Measurements from ENCODE around the gene LMNB1.
"Not testable (repeated sequence)": the region's sequence is repeated elsewhere in the genome, so short reads cannot be mapped to it uniquely, and the experiment has no call there.

The LMNB1 gene

DNA sequence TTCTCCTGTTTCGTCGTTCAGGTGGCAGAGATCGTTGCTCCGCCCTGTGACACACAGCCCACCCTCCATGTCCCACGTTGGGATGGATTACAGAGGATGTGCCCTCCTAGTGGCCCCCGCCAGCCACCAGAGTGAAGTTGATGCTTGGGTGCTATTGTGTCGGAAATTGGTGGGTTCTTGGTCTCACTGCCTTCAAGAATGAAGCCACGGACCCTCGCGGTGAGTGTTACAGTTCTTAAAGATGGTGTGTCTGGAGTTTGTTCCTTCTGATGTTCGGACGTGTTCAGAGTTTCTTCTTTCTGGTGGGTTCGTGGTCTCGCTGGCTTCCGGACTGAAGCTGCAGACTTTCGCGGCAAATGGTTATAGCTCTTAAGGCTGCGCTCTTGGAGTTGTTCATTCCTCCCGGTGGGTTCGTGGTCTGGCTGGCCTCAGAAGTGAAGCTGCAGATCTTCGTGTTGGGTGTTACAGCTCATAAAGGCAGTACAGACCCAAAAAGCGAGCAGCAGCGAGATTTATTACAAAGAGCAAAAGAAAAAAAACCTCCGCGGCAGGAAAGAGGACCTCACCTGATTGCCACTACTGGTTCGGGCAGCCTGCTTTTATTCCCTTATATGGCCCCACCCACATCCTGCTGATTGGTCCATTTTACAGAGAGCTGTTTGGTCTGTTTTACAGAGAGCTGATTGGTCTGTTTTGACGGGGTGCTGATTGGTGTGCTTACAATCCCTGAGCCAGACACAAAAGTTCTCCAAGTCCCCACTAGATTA lies 76.8 kb downstream of the LMNB1 start:
- peak overlapping the region; percentile 34 to 70 for H3K27ac Mint-ChIP-seq

DNA sequence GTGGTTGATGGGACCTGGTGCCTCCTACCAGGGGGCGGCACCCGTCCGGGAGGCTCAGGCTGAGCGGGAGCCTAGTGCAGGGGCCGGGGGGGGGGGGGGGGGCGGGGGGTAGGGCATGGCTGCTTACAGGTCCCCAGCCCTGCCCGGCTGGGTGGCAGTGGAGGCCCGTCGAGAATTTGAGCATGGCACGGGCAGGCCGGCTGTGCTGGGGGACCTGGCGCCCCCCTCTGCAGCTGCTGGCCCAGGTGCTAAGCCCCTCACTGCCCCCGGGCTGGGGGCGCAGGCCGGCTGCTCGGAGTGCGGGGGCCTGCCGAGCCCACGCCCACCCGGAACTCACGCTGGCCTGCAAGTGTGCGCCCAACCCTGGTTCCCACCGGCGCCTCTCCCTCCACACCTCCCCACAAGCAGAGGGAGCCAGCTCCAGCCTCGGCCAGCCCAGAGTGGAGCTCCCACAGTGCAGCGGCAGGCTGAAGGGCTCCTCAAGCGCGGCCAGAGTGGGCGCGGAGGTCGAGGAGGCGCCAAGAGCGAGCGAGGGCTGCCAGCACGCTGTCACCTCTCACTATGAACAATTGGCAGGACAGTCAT lies 77.7 kb downstream of the LMNB1 start:
- DNase-seq (no peak), ATAC-seq (peak; percentile 34)
- H3K27ac Mint-ChIP-seq, result no peak overlapping the region
- H3K4me1 Mint-ChIP-seq, result peaks cover 44% of the 10 kb centered on the region
- no peaks in the 10 kb centered on the region for H3K9me3 Mint-ChIP-seq
- H3K27me3 Mint-ChIP-seq, result no peaks in the 10 kb centered on the region
- H3K4me3 Mint-ChIP-seq, result peak overlapping the region; percentile 1 to 10

More for the DNA sequence above, 76.8 kb downstream of the LMNB1 start:
- not testable (repeated sequence) for H3K9me3 Mint-ChIP-seq, H3K27me3 Mint-ChIP-seq
- peak; percentile 67 for ATAC-seq
- DNase-seq, result peak; percentile 17 to 60
- peak overlapping the region; percentile 79 to 80 for H3K4me3 Mint-ChIP-seq
- peaks cover 44% of the 10 kb centered on the region for H3K4me1 Mint-ChIP-seq

DNA sequence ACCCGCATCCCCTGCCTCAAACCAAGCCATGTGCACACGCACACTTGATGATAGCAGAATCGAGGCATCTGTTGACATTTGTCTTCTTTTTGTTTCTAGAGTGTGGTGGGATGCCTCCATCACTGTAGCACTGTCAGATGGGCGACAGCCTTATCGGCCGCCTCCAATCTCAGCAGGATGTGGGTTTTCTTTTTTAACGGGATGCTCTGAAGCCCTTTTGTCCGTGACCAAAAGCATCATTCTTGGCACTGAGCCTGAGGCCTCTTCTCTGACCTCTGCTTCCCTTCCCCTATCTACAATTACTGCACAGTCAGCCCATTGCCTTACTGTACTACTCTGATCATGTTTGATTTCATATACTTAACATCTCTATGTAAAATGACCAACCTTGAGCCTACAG lies 78.3 kb downstream of the LMNB1 start:
- Mint-ChIP-seq H3K4me1 (peaks cover 44% of the 10 kb centered on the region), H3K4me3 (peak overlapping the region; percentile 1 to 10), H3K27me3 (no peaks in the 10 kb centered on the region), H3K27ac (no peak overlapping the region), H3K9me3 (no peaks in the 10 kb centered on the region)
- no peak for DNase-seq
- ATAC-seq, result no peak

DNA sequence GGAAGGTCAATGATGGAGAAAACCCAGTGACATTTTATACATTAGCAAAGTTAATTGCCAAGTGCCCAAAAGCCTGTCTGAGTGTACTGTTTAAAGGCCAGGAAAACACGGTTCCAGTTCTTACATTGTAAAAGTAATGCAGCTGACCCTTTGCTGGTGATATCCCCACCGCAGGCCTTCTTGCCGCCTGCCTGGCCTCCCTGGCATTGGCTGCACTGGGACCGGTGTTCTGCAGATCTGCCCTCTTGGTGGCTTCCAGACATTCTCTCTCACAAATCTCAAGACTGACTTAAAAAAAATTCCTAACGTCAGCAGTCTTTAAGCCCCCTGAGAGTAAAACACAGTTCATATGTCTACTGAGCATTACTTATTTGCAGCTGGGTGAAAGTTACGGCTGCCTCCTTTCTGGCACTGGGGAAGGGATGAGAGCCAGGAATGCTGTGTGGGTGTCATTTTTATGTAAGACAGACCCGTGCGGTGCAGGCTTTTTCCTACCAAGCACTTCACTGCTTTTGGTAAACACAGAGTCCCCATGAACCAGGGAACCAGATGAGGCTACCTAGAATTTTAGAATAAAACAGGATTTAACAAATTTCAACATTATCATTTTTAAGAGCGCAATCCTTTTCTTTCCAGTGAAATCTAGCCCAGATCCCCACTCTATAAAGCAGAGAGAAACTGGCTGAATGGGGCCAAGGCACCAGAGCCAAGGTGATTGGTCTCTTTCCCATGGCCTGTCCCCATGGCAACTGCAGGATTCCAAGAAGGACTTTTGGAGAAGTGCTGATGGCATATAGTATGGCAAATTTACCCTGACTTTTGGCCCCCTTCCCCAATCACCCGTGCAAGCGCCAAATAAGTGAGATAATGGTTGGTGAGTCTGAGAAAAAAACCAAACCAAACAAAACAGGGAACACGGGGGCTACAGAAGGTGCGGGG lies 80.8 kb downstream of the LMNB1 start:
- Mint-ChIP-seq H3K27me3 (no peaks in the 10 kb centered on the region), H3K27ac (no peak overlapping the region), H3K9me3 (no peaks in the 10 kb centered on the region), H3K4me3 (no peak overlapping the region), H3K4me1 (peaks cover 24% of the 10 kb centered on the region)
- DNase-seq (no peak), ATAC-seq (no peak)

DNA sequence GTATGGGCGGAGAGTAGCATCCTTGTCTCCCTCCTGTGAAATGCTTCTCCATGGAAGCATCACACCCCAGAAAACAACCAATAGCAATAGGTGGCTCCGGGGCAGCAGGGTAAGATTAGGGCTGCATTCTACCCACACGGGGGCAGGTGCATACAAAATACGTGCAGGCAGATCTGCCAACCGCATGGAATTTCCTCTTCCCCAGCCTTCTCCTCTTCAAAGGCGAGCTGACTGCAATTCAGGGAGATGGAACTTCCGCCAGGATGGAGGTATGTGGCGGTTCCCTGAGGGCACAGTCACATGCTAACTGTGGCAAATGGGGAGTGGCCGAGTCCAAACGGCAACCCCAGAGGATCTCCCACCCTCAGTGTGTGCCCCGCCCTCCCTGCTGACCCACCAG lies 81.5 kb downstream of the LMNB1 start:
- no peak overlapping the region for H3K4me3 Mint-ChIP-seq
- no peaks in the 10 kb centered on the region for H3K9me3 Mint-ChIP-seq
- H3K27me3 Mint-ChIP-seq, result no peaks in the 10 kb centered on the region
- no peak overlapping the region for H3K27ac Mint-ChIP-seq
- no peak for ATAC-seq
- DNase-seq, result no peak
- peaks cover 17% of the 10 kb centered on the region for H3K4me1 Mint-ChIP-seq

DNA sequence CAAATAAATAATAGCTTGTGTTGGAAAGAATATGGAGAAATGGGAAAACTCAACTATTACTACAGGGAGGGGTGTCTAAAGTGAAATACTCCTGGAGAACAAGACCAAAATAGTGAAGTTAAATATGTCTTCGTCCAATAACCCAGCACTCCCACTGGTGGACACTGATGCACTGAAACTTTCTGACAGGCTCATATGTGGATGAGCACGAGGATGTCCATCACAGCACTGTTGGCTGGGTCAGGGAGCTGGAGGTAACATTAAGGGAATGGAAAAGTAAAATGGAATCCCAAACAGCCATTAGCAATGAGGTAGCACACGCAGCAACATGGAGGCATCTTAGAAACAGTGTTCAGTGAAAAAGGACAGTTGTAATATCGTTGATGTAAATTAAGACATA lies 86.5 kb downstream of the LMNB1 start:
- Mint-ChIP-seq H3K9me3 (no peaks in the 10 kb centered on the region), H3K4me3 (no peak overlapping the region), H3K27me3 (no peaks in the 10 kb centered on the region), H3K4me1 (peaks cover under 1% of the 10 kb centered on the region), H3K27ac (no peak overlapping the region)
- no peak for ATAC-seq
- DNase-seq, result no peak

DNA sequence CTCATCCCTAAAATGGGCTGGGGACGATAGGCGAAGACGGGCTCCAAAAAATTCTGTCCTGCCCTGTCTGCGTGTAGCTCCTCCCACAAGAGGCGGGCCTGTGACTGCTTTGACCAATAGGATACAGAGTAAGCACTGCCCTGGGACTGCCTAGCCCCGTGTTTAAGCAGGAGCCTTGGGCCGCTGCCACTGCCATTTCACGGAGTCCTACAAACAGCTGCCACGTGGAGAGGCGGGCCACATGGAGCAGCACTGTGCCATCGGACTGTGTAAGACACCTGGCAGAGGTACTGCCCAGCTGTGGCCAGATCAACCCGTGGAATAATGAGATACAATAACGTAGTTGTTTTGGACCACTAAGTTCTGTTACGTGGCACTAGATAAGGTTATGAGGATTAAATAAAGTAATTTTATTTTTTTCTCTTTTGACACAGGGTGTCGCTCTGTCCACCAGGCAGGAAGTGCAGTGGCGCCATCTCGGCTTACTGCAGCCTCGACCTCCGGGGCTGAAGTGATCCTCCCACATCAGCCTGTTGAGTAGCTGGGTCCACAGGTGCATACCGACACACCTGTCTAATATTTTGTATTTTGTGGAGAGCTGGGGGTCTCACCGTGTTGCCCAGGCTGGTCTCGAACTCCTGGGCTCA lies 87.2 kb downstream of the LMNB1 start:
- DNase-seq, result no peak
- Mint-ChIP-seq H3K27ac (no peak overlapping the region), H3K9me3 (no peaks in the 10 kb centered on the region), H3K4me3 (no peak overlapping the region), H3K4me1 (peaks cover 8% of the 10 kb centered on the region), H3K27me3 (peaks cover 6% of the 10 kb centered on the region)
- peak; percentile 28 for ATAC-seq

DNA sequence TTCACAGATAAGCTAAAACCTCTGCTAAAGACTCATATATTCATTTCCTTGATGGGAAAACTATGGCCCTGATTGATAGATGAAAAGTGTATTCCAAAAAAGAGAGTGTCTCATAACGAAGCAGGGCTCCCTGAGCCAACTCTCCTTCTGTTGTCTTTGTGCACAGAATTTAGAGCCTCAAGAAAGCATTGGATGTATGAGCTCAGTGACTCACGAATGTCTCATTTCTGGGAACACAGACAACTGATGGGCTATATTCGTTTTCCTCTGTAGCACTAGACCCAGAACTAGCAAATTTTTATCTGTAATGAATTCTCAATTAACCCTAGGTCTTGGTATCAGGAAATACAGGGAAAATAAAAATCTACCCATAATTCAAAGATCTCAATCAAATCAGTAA lies 88.4 kb downstream of the LMNB1 start:
- no peaks in the 10 kb centered on the region for H3K9me3 Mint-ChIP-seq
- H3K4me3 Mint-ChIP-seq, result no peak overlapping the region
- no peak for DNase-seq
- no peak for ATAC-seq
- no peak overlapping the region for H3K27ac Mint-ChIP-seq
- H3K4me1 Mint-ChIP-seq, result peaks cover 12% of the 10 kb centered on the region
- peaks cover 8% of the 10 kb centered on the region for H3K27me3 Mint-ChIP-seq

DNA sequence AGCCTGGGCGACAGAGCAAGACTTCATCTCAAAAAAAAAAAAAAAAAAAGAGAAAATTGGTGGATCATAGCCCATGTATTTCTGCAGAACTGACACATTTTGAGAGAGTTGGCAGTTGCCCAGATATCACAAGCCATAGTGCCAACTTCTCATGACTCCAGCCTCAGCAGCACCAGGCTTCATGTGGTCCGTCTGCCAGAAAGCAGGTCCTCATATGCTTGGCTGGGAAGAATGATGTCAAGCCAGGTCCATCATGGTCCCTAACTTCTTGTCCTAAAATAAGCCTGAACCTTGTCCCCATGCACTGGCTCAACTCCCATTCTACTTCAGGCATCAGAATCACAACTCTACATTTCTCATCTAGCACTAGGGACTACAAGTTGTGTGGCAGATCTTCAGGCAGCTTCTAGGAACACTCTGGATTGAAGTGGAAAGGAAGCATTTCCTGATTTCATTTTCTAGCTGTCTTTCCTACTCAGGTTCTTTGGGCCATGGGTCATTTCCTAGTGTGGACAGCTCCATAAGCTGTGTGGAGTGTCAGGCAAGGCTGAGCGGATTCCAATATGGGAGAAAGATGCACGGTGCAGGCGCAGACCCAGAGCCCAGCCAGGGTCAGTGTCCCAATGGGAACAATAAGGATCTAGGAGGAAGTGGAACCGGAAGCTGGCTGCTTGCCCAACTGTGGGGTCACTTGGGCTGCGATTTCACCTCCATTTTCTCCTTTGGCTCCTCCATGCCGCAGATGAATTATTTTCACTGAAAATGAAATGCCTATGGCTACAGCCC lies 90.1 kb downstream of the LMNB1 start:
- H3K27me3 Mint-ChIP-seq, result peaks cover 8% of the 10 kb centered on the region
- H3K27ac Mint-ChIP-seq, result no peak overlapping the region
- ATAC-seq, result no peak
- no peak for DNase-seq
- H3K4me3 Mint-ChIP-seq, result no peak overlapping the region
- peaks cover 12% of the 10 kb centered on the region for H3K4me1 Mint-ChIP-seq
- no peaks in the 10 kb centered on the region for H3K9me3 Mint-ChIP-seq

DNA sequence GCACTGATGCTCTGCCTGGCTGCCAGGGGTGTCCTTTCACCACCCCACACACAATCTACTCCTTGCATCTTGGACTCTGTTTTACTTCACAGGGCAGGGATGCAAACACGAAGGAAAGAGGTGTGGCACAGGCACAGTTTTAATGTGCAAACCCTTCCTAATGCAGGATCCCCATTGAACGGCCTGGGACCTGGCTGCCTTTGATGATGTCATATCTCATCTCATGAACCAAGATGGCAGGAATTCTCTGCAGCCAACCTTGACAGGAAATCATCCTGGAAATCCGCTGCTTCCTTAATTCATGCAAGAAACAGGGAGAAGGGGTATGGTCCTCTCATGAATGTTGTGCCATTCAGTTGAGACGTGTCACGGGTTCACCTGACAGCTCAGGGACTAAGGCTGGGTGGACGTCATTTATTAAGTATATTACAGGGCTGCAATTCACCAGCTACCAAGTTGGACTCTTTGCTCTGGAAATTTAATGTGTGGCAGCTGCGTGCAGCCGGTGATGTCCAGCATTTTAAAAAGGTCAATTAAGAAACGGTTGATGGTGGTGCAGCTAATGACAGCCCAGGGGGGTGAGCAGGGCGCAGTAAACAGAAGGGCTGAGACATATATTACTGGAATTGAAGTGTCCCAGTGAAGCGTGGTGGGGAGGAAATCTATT lies 91.5 kb downstream of the LMNB1 start:
- peak; percentile 41 for ATAC-seq
- H3K27ac Mint-ChIP-seq, result peak overlapping the region in 1 of 2 donors; percentile 28

DNA sequence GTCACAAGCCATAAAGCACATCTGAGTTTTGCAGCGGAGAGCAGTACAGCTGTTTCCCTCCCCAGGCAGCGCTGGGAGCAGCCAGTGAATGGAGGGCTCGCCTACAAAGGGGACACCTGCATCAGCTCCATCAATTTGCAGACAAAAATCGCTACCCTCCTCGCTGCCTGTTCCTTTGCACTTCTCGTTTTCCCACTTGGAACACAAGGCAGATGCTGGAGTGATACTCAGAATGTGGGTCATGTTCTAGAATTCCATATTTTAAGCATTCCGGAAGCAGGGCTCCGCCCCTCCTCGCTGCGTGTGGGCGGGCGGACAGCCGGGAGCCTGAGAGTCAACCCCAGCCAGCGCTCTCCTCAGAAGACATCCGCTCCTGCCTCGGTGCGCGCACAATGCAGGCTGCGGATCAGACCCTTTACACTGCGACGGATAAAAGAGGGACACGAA lies 92.1 kb downstream of the LMNB1 start:
- peaks cover 12% of the 10 kb centered on the region for H3K4me1 Mint-ChIP-seq
- peak overlapping the region; percentile 47 to 87 for H3K27ac Mint-ChIP-seq
- H3K27me3 Mint-ChIP-seq, result peaks cover 8% of the 10 kb centered on the region
- ATAC-seq (peak; percentile 75), DNase-seq (peak in 1 of 2 donors; percentile 28)
- peak overlapping the region; percentile 71 to 83 for H3K4me3 Mint-ChIP-seq
- H3K9me3 Mint-ChIP-seq, result no peaks in the 10 kb centered on the region

More for the DNA sequence above, 91.5 kb downstream of the LMNB1 start:
- H3K9me3 Mint-ChIP-seq, result no peaks in the 10 kb centered on the region
- H3K4me1 Mint-ChIP-seq, result peaks cover 12% of the 10 kb centered on the region
- no peak for DNase-seq
- H3K27me3 Mint-ChIP-seq, result peaks cover 8% of the 10 kb centered on the region
- H3K4me3 Mint-ChIP-seq, result peak overlapping the region; percentile 71 to 83

DNA sequence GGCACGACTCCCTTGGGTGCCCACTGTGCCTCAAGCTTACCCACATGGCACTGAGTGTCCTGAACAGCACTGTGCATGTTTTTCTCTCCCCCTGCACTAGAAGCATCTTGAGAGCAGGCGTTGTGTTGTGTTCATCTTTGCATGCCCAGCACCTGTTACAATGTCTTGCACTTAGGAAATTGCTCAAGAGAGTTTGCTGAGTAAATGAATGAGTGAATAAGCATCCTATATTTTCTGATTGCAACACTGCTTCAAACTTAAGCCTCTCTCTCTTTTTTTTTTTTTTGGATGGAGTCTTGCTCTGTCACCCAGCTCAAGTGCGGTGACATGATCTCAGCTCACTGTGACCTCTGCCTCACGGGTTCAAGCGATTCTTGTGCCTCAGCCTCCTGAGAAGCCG lies 94.5 kb downstream of the LMNB1 start:
- no peak overlapping the region for H3K4me3 Mint-ChIP-seq
- no peaks in the 10 kb centered on the region for H3K9me3 Mint-ChIP-seq
- peaks cover 12% of the 10 kb centered on the region for H3K4me1 Mint-ChIP-seq
- H3K27ac Mint-ChIP-seq, result no peak overlapping the region
- DNase-seq (no peak), ATAC-seq (no peak)
- H3K27me3 Mint-ChIP-seq, result peaks cover 8% of the 10 kb centered on the region

DNA sequence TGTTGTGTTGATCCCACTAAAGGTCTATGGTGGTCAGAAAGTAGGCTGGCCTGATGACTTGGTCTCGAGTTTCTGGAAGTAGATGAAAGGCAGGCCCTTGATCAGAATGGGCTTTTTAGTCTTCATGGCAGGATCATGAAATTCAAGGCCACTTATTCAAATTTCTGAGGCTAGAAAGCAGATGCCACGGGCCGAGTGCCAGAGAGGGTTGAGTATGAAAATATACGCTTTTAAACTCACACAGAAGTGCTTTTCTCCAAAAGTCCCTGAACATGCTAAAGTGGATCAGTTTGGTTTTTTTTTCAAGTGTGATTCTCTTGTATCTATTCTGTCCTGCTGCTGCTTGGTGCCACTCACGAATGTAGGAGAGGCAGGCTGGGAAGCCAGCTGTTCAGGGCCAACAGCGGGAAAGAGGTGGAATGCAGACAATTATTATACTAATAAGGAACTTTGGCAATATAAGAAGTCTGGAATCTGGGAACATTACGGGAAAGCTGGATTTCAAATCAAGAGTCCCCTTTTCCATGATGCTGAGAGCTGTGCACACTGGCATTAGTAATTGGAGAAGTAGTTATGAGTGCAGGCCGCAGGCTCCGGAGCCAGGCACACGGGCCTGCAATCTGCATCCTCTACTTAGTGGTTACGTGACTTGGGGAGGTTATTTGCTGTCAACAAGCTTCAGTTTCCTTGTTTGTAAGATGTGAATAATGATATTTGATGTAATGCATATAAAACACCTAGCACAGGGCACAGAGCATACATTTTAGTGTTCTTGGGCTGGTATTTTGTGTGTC lies 95.8 kb downstream of the LMNB1 start:
- ATAC-seq (no peak), DNase-seq (no peak)
- Mint-ChIP-seq H3K9me3 (no peaks in the 10 kb centered on the region), H3K27me3 (peaks cover 8% of the 10 kb centered on the region), H3K4me3 (no peak overlapping the region), H3K4me1 (peaks cover 12% of the 10 kb centered on the region), H3K27ac (no peak overlapping the region)
